ENCODE results near the gene DCLK3. TPM values are rescaled to one million over a fixed set of nuclear protein-coding genes. Genes with fewer than 3 reads are reported as not detected.

The DCLK3 gene
- total RNA-seq, 1 donor from 2014 or later: not detected

- Mint-ChIP-seq H3K9me3 (ENCODE audit: unreplicated experiment) (no peaks in the 10 kb centered on the region), H3K27me3 (ENCODE audit: unreplicated experiment) (no peaks in the 10 kb centered on the region), H3K27ac (ENCODE audit: unreplicated experiment) (no peak overlapping the region), H3K36me3 (ENCODE audit: low read depth, unreplicated experiment) (no peaks in the 10 kb centered on the region), H3K4me3 (ENCODE audit: unreplicated experiment) (no peak overlapping the region), H3K4me1 (ENCODE audit: unreplicated experiment) (no peaks in the 10 kb centered on the region)
- DNase-seq (ENCODE audit: low spot score): no peak
- TF ChIP-seq CTCF (IDR thresholded peaks at IDR 0.05; ENCODE audit: unreplicated experiment): no peak
These were observed 13.3 kb upstream of the DCLK3 start for GRCh38 chr3:36777424-36778218.

- H3K4me3 Mint-ChIP-seq (ENCODE audit: unreplicated experiment): no peak overlapping the region
- H3K9me3 Mint-ChIP-seq (ENCODE audit: unreplicated experiment): no peaks in the 10 kb centered on the region
- H3K27me3 Mint-ChIP-seq (ENCODE audit: unreplicated experiment): no peaks in the 10 kb centered on the region
- DNase-seq (ENCODE audit: low spot score): no peak
- no peaks in the 10 kb centered on the region for H3K36me3 Mint-ChIP-seq (ENCODE audit: low read depth, unreplicated experiment)
- H3K4me1 Mint-ChIP-seq (ENCODE audit: unreplicated experiment): no peaks in the 10 kb centered on the region
- TF ChIP-seq CTCF (IDR thresholded peaks at IDR 0.05; ENCODE audit: unreplicated experiment): no peak
- H3K27ac Mint-ChIP-seq (ENCODE audit: unreplicated experiment): no peak overlapping the region
These were observed 12.1 kb upstream of the DCLK3 start for GRCh38 chr3:36776436-36776835.

- H3K4me3 Mint-ChIP-seq (ENCODE audit: unreplicated experiment): no peak overlapping the region
- TF ChIP-seq CTCF (IDR thresholded peaks at IDR 0.05; ENCODE audit: unreplicated experiment): no peak
- H3K9me3 Mint-ChIP-seq (ENCODE audit: unreplicated experiment): no peaks in the 10 kb centered on the region
- no peak overlapping the region for H3K27ac Mint-ChIP-seq (ENCODE audit: unreplicated experiment)
- no peaks in the 10 kb centered on the region for H3K36me3 Mint-ChIP-seq (ENCODE audit: low read depth, unreplicated experiment)
- H3K27me3 Mint-ChIP-seq (ENCODE audit: unreplicated experiment): peaks cover 2% of the 10 kb centered on the region
- H3K4me1 Mint-ChIP-seq (ENCODE audit: unreplicated experiment): no peaks in the 10 kb centered on the region
- no peak for DNase-seq (ENCODE audit: low spot score)
These were observed 9.7 kb upstream of the DCLK3 start for GRCh38 chr3:36774052-36774451.

GRCh38 chr3:36771931-36772330 lies 7.6 kb upstream of the DCLK3 start:
- Mint-ChIP-seq H3K4me3 (ENCODE audit: unreplicated experiment) (no peak overlapping the region), H3K9me3 (ENCODE audit: unreplicated experiment) (no peaks in the 10 kb centered on the region), H3K27me3 (ENCODE audit: unreplicated experiment) (peaks cover 2% of the 10 kb centered on the region), H3K27ac (ENCODE audit: unreplicated experiment) (no peak overlapping the region), H3K4me1 (ENCODE audit: unreplicated experiment) (no peaks in the 10 kb centered on the region), H3K36me3 (ENCODE audit: low read depth, unreplicated experiment) (no peaks in the 10 kb centered on the region)
- no peak for TF ChIP-seq CTCF (IDR thresholded peaks at IDR 0.05; ENCODE audit: unreplicated experiment)
- no peak for DNase-seq (ENCODE audit: low spot score)

GRCh38 chr3:36769926-36770325 lies 5.6 kb upstream of the DCLK3 start:
- DNase-seq (ENCODE audit: low spot score): no peak
- Mint-ChIP-seq H3K4me1 (ENCODE audit: unreplicated experiment) (peaks cover 2% of the 10 kb centered on the region), H3K27me3 (ENCODE audit: unreplicated experiment) (peaks cover 9% of the 10 kb centered on the region), H3K9me3 (ENCODE audit: unreplicated experiment) (no peaks in the 10 kb centered on the region), H3K4me3 (ENCODE audit: unreplicated experiment) (no peak overlapping the region), H3K27ac (ENCODE audit: unreplicated experiment) (no peak overlapping the region), H3K36me3 (ENCODE audit: low read depth, unreplicated experiment) (peaks cover 3% of the 10 kb centered on the region)
- TF ChIP-seq CTCF (IDR thresholded peaks at IDR 0.05; ENCODE audit: unreplicated experiment): no peak

All from endothelial cell (in vitro differentiated cells).